ENCODE measurements around the gene COL4A3.

Gene COL4A3

DNA sequence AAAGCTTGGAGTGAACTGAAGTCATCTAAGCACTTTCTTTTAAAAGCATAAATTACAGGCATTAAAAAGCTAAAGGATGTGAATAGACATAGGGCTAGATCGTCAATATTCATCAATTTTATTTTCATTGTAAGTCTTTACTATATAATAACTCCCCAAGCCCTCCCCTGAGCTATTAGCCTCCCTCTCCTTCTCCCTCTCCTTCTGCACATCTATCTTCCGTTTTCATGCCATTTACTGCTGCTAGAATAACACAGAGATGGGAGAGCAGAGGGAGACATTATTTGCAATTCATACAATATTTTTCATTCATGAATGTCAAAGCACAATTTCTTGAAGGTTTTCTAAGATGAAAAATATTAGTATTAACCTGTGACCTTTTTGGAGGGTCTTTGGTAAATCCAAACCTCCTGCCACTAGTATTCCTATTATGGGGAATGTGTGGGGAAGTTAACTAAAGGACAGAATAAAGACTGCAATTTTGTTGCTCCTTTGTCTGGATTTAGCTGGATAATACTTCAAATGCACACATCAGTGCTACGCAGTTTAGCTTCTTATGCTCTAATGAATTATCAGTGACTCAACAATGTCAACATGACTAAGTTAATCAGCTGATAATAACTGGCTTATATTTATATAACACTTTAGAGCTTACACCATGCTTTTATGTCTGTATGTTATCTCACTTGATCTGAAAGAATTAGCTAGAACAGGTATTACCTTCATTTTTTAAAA lies 132.4 kb downstream of the COL4A3 start:
- no peak for DNase-seq

DNA sequence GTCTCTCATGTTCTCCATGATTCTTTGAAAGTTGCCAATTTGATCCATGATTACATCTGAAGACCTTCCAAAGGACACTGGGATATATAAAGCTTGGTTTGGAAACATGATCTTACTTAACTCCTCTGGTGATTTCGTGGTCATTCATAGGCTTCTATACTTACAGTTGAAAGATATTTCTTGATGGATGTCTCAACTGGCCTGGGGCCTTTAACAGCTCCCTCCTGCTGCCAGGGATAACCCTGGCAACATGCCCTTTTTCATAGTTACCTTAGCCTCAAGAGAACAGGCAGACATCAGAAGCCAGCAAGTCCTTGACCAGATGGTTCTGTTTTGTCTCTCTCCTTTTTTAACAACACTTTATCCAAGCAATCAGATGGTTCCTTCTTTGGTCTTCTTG lies 137.1 kb downstream of the COL4A3 start:
- DNase-seq, result no peak

DNA sequence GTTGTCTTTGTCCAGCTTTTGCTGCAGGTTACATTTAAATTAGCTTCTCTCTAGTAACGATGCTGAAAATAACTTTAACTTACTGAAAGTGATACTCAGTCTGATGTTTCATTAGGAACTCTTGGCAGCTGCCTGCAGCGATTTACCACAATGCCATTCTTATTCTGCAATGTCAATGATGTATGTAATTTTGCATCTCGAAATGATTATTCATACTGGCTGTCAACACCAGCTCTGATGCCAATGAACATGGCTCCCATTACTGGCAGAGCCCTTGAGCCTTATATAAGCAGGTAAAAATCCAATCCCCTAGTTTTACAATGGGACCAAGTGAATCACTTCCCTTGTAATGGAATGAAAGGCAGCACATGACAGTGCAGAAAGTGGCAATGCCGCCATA lies 144.4 kb downstream of the COL4A3 start:
- no peak for DNase-seq

DNA sequence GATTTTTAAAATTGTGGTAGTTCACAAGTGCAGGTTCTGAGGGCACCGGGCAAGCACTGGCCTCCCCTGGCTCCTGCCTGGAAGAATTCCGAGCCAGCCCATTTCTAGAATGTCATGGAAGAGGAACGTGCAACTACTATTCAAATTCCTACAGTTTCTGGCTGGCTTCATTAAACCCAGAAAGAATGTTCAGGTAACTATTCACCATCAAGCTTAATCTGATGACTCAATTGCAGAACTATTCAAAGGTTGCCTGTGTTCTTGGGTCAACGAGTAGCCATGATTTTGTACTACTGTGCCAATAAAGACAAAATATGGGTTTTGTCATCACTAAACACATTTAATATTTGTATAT lies 146.3 kb downstream of the COL4A3 start:
- DNase-seq, result no peak

DNA sequence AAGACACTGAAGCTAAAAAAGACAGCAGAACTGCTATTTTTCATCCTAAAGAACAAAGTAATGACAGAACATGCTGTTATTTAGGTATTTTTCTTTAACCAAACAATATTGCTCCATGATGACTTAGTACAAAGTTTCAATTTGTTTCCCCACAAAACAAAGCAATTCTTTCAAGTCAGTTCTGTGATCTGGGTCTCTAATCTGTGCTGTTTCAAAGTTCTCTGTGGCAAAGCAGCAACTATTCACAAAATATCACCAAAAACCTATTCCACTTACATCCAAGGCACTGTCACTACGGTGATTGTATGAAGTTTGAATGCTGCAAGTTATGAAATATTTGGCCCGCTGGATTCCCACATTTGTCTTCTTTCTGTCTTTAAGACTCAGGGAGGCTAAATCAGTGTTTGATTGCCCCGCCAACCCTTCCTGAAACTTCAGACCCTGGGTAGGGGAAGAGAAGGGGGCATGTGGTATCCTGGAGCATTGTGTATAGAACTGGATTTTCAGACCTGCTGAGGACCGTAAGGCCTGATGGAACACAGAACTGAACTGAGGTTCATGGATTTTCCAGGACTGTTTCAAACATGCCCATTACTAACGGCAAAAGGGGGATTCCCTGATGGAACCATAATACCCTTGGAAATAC lies 147.6 kb downstream of the COL4A3 start:
- no peak for DNase-seq

DNA sequence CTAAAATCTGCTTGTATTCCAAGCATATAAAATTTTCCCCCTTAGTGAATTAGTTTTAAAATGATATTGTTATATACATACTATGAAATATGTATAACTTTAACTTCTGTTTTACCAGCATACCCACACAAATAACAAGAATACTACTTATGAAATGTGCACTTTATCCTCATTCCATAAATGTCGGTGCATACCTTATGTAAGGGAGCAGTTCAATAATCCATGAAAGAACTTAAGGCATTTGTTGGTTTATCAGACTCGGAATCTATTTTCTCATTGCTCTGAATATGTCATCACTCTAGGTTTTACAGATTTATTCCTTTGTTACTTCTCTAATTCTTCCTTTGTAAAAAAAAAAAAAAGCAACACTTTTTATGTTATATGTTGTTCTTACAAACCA lies 148.2 kb downstream of the COL4A3 start:
- DNase-seq, result no peak

DNA sequence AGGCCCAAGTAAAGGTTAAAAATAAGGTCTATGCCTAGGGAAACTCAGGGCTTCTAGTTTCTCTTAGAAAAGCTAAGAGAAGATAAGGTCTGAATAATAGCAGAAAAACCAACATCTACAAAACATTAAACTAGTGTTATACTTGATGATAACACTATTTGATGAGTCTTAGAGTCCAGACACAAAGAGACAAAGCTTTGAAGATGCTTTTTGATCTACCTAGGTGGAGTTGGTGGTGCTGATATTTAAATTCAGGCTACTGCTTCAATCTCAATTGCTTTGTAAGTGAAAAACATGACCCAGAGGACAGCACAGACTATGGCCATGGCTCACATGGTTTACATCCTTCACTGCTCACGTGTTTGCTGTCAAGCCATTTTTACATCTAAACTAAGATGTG lies 148.9 kb downstream of the COL4A3 start:
- no peak for DNase-seq

DNA sequence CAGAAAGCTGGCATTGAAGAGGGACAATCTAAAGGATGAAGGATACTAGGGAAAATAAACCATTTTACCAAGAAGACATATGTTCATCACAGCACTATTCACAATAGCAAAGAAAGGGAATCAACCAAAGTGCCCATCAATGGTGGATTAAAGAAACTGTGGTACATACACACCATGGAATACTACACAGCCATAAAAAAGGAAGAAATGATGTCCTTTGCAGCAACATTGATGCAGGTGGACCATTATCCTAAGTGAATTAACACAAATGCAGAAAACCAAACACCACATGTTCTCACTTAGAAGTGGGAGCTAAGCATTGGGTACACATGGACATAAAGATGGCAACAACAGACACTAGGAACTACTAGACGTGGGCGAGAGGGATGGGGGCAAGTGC lies 153.4 kb downstream of the COL4A3 start:
- no peak for DNase-seq

DNA sequence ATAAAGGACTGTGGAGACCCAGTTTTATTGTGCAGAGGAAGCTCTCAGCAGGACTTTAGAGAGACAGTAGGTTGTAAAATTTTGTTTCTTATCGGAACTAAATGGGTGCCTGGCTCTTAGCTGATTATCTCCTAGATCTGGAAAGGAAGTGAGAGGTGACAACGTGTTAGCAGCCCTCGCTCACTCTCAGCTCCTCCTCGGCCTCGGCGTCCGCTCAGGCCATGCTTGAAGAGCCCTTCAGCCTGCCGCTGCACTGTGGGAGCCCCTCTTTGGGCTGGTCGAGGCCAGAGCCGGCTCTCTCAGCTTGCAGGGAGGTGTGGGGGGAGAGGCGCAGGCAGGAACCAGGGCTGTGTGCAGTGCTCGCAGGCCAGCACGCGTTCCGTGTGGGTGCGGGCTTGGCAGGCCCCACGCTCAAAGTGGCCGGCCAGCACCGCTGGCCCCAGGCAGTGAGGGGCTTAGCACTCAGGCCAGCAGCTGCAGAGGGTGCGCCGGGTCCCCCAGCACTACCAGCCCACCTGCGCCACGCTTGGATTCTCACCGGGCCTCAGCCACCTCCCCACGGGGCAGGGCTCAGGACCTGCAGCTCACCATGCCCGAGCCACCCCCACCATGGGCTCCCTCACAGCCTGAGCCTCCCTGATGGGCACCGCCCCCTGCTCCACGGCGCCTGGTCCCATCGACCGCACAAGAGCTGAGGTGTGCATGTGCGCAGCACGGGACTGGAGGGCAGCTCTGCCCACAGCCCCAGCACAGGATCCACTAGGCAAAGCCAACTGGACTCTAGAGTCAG lies 156.1 kb downstream of the COL4A3 start:
- DNase-seq, result no peak

DNA sequence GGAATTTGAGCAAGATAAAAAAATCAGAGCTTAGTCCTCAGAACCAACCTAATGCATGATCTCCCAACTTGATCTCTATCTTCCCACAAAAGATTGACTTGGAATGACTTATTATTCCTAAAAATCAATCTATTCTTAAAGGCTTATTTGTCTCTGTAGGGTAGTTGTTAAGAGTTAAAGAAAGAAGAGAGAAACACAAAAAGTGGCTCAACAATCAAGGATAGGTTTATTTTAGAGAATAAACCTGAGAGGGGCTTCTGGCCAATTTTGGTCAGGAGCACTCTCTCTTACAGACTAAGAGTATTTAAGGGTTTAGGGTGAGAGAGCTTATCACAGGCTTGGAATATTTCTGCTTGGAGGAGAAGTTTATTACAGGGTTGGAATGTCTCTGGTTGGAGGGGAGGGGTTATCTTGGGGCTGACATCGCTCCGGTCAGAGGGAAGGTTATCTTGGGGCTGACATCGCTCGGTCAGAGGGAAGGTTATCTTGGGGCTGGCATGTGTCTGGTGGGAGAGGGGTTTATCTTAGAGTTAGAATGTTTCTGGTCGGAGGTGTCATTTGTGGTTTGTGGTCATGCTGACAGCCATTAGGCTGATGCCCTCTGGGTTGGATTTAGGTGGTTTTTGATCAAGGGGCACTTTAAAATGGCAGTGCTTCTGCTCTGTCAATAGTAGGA lies 158.2 kb downstream of the COL4A3 start:
- no peak for DNase-seq

DNA sequence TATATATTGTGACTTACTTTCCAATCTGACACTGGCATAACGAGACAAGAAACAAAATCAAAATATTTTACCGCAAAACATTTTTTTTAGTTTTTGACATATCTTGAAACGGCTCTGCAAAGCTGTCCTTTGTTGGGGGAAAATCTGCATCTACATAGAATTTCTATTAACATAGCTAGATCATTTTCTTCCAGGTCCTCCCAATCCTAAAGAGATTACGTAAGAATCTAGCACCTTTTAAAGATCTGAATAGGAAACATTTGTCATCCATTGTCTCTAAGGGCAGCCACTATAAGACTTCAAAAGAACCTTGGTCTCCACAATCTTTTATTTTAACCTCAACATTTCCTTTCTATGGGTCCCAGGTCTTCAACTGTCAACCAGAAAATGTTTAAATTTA lies 159.4 kb downstream of the COL4A3 start:
- DNase-seq, result no peak

DNA sequence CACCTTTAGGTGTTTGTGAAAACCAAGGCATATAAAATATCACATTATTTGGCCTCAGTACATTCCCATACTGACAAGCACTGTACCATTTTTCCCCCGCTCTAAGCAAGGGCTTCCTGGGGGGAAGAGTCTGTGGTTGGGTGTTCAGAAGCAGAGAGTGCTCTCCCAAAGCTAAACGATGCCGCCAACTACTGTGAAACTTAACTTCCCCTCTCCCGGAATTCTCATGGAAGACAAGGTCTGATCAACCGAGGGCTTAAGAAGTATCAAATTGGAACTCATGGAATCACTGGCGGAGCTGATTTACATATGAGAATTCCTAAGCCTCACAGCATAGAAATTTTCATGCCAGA lies 160.2 kb downstream of the COL4A3 start:
- DNase-seq, result no peak

DNA sequence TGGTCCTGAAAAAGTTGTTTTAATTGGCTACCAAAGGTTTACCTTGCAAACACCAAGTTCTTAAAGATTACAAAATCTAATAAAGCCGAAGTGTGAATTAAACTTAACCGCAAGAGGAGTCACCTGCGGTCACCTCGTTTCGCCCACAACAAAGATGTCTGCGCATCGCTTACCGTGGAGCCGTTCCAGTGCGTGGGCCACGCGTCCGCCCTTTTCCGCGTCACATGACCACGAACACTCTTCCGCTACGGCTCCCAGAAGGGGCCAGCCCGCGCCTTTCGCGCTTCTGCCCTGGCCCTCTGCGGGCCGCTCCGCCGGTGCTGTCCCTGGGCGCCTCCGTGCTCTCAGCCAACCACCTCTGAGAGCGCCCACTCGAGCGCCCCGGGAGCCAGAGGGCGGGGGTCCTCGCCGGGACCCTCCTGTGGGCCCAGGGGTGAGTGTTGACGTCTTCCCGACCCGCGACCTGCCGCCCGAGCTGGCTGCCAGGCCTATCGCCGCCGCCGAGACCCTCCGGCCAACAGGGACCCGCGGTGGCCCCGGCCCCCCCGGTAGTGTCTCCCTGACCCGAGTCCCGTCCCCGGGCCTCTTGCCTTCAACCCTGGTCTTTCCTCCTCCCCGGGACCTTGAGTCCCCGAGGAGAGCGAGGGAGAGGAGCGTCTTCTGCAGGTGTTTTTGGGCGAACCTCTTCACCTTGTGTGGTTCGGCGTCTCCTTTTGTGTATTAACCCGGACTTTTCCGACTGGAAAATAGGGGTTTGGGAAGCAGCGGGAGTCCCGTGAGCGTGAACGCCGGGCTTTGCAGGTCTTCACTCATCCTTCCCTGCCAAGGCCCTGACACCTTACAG lies 160.8 kb downstream of the COL4A3 start, which contains the start of gene MFF:
TSS of gene MFF (plus strand) at position 257 of the 844 bp plus-strand sequence. CDS start 5,415 bp downstream, outside the sequence.
- peak; percentile 93 for DNase-seq

DNA sequence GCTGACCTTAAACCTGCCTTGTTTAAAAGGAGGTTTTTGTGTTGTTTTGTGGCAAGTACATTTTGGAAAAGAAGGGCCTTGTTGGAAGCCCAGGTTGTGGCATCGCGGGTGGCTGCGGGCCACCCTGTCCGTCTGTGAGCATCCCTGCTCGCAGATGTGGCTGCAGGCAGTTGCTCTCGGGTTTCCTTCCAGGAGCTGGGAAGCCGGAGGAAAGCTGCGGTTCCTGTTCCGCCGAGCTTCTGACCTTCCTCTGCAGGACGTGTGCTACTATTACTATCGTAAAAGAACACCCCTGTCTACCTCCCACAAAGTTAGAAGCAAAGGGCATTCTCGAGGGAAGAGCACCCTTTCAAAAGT lies 161.4 kb downstream of the COL4A3 start:
- no peak for DNase-seq

DNA sequence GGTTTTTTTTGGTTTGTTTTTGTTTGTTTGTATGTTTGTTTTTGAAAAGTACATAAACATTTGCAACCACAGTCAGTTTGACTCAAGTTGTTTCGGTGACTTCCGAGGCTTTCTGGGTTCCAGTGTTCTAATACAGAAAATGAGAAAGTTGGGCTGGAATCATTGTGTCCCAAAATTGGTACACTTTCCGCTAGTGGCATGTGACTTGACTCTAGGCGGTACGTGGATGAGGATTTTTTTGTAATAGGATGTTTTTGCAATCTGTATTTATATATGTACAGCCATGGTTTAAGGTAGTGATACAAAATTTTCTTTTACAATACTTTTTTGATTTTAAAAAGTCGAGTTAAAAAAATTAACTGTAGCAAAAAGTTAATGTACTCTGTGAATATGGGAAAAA lies 162.4 kb downstream of the COL4A3 start:
- DNase-seq, result no peak

DNA sequence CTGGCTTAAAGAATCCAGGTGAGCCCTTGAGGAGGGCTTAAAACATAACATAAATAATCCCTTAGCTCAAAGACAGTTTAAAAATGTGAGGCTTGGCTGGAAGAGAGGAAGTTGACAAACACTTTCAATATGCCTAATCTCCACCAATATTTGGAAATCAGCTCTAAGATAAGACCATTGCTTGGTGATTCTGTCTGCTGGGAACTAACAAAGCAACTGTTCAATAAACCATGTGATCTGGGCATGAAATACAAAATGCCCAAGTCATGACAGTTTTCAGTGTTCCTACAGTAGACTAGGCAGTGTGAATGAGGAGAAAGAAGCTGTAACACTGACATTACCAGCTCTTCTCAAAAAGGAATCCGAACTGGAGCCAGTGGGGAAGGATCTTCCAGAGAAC lies 171.3 kb downstream of the COL4A3 start:
- DNase-seq, result no peak

DNA sequence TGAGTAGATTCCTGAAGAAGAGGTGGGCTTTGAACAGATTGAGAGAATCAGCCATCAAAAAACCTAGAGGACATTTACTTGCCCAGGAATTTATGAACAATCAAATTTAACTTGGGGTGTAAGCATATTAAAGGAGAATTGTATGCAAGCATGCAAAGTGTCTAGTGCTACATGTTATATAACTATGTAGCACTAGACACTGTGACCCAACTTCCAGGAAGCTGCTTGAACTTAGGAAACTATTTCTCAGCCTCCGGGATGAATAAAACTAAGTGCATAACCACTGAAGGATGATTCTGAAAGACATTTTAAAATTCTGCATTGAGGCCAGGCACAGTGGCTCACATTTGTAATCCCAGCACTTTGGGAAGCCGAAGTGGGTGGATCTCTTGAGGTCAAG lies 173.0 kb downstream of the COL4A3 start:
- DNase-seq, result no peak

DNA sequence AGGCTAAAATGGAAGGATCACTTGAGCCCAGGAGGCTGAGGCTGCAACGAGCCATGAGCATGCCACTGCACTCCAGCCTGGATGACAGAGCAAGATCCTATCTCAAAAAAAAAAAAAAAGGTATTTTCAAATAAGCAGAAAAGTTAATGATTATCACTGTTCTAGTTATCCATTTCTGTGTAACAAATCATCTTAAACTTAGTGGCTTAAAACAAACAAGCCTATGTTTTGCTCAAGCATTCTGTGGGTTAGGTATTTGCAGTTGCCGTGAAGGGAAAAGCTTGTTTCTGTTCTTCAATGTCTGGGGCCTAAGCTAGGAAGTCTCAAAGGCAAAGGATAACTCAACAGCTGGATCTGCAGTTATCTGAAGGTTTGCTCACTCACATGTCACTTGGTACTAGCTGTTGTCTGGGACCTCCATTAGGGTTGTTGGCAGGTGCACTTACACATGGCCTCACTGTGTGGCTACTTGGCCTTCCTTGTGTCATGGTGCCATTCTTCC lies 174.7 kb downstream of the COL4A3 start:
- DNase-seq, result no peak

DNA sequence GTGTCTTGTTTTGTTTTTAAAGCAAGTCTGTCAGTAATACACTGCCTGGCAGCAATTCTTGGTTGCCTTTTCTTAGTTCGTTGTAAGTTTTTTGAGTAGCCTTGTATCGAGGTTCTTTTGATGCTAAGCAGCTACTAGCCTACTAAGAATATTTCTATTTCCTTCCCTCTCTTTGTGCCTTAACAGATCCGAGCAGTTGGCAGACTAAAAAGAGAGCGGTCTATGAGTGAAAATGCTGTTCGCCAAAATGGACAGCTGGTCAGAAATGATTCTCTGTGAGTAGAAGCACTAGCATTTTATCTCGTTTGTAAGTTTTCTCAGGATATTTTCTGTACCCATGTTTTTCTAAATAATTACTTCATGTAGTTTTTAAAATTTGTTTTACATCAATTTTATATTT lies 175.7 kb downstream of the COL4A3 start:
- no peak for DNase-seq

DNA sequence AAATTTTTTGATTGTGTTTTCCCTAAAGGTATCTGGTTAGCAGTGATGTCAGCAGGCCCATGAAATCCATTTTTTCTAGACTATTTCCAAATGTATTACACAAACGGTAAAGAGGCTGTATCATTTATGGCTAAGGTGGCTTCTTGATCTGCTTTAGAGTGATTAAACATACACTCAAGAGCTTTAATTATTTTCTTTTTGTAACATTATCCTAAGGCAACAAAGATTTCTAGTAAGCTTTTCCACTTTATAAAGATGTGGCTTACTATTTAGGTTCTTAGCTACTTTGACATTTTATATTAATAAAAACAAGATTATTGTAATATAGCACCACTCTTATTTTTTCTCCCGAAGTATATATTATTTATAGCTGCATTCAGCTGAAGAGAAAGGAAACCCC lies 177.1 kb downstream of the COL4A3 start:
- DNase-seq, result no peak

DNA sequence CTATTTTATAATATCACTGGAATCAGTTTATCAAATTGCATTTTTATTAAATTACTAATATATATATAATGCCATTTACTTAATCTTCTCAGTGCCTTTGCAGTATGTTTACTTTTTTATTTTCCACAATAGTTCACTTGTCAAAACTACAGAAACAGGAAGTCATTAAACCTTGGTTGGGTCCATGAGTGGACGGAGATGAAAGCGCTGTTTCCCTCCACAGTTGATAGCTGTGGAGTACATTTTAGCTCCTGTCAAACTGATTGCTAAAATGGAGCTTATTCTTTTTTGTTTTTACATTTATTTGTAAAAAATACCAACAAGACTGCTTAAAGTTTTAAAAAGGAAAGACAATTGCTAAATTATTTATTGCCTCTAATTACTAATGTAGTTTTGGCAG lies 179.8 kb downstream of the COL4A3 start:
- DNase-seq, result no peak

DNA sequence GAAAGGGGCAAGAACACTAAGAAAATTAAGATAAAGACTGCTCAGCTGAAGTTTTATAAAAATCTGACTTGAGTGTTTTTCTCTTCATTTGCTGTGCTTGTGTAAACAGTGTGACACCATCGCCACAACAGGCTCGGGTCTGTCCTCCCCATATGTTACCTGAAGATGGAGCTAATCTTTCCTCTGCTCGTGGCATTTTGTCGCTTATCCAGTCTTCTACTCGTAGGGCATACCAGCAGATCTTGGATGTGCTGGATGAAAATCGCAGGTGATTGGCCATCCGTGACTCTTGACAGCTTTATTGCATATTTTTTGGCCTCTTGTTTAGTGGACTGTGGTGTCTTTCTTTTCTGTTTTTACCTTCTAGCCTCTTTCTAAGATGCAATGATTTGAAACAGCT lies 182.7 kb downstream of the COL4A3 start:
- no peak for DNase-seq

Data from central memory CD4-positive, alpha-beta T cell (primary cell).